ENCODE results near the gene TMTC2.

GRCh38 chr12:82872088-82872487 is 185.4 kb downstream of the TMTC2 start:
- TF ChIP-seq CTCF (IDR thresholded peaks at IDR 0.05) (no peak), EZH2phosphoT487 (IDR thresholded peaks at IDR 0.05) (no peak)
